HG02571 (cell line): ENCODE results near the gene CAMK2G.
A peak's percentile ranks its signal among the peaks of the same experiment; 100 is the strongest.

ENCODE experiments used
- ATAC-seq: cut with Tn5 transposase; IDR thresholded peaks from one replicate; pipeline ENCODE4 v1.9.1; 2021; ENCODE audit warnings: mild to moderate bottlenecking, moderate library complexity; ENCODE audit not compliant: unreplicated experiment

CAMK2G gene

DNA sequence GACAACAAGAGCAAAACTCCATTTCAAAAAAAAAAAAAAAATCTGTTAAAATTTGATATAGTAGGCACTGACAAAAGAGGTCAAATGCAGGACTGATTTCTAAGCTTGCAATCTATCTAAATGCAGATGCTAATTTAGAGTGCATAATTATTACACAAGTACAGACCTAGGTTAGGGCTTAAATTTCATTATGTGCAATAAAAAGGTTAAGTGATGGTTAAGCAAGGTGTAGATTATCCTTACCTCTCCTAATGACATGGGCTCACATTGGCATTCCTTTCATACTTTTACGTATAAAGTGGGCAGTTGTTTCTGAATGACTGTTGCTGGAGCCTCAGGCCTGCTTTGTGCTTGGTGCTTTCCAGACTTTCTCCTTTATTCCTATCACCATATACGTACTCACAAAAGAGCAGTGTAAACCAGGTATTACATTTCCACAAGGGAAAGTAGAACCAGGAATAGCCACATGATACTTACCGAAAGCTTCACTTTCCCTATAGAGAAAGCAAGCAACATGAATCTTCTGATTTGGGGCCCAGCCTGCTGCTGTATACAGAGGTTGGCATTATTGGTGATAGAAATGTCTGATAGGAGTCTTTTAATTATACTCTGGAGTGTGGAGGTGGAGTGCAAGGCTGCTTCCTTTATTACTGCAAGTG, 94.7 kb downstream of the CAMK2G start:
- ATAC-seq, result no peak

DNA sequence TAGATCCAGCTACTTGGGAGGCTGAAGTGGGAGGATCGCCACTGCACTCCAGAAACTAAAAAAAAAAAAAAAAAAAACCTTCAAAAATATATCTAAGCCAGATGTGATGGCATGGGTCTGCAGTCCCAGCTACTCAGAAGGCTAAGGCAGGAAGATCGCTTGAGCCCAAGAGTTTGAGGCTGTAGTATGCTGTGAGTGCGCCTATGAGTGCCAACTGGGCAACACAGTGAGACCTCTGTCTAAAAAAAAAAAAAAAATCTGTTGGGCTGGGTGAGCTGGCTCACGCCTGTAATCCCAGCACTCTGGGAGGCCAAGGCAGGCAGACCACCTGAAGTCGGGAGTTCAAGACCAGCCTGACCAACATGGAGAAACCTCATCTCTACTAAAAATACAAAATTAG, 95.3 kb downstream of the CAMK2G start:
- ATAC-seq, result no peak

DNA sequence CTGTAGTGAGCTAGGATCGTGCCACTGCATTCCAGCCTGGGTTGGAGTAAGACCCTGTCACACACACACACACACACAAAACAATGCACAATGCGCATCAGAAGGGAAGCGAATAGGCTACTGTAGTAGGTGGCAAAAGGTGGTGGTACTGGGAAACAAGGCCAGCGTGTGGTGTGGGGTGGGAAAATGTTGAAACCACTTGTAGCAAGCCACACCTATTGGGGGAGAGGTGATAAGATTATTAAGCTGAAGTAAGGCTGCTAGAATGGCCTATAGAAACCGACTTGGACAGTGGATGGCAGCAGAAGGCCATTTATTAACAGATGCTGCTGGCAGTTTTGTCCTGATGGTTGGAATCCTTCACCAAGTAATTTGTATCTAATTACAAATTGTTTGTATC, 99.7 kb downstream of the CAMK2G start:
- no peak for ATAC-seq

DNA sequence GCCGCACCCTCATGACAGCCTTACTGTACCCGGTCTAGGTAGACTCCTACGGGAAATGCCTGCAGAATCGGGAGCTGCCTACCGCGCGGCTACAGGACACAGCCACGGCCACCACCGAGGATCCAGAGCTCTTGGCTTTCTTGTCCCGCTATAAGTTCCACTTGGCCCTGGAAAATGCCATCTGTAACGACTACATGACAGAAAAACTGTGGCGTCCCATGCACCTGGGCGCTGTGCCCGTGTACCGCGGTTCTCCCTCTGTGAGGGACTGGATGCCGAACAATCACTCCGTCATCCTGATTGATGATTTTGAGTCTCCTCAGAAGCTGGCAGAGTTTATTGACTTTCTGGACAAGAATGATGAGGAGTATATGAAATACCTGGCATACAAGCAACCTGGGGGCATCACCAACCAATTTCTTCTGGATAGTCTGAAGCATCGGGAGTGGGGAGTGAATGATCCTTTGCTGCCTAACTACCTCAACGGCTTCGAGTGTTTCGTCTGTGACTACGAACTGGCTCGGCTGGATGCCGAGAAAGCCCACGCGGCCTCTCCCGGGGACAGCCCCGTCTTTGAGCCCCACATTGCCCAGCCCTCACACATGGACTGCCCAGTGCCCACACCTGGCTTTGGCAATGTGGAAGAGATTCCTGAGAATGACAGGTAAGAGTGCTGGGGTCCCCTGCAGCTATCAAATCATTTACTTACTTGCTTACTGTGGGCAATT, 101.0 kb downstream of the CAMK2G start:
- ATAC-seq, result no peak

DNA sequence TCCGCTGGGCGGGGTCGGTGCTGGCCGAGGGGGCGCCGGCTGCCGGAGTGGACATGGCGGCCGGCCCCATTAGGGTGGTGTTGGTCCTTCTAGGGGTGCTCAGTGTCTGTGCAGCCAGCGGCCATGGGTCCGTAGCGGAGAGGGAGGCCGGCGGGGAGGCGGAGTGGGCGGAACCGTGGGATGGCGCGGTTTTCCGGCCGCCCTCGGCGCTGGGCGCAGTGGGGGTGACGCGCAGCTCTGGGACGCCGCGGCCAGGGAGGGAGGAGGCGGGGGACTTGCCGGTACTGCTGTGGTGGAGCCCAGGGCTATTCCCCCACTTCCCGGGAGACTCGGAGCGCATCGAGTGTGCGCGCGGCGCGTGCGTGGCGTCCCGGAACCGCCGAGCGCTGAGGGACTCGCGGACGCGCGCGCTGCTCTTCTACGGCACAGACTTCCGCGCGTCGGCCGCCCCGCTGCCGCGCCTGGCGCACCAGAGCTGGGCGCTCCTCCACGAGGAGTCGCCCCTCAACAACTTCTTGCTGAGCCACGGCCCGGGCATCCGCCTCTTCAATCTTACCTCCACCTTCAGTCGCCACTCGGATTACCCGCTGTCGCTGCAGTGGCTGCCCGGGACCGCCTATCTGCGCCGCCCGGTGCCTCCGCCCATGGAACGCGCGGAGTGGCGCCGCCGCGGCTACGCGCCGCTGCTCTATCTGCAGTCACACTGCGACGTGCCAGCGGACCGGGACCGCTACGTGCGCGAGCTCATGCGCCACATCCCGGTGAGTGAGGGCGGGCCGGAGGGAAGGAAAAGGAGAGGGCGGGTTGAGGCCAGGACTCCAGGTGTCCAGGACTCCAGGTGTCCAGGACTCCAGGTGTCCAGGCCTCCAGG, 101.8 kb downstream of the CAMK2G start:
- peak; percentile 55 for ATAC-seq

DNA sequence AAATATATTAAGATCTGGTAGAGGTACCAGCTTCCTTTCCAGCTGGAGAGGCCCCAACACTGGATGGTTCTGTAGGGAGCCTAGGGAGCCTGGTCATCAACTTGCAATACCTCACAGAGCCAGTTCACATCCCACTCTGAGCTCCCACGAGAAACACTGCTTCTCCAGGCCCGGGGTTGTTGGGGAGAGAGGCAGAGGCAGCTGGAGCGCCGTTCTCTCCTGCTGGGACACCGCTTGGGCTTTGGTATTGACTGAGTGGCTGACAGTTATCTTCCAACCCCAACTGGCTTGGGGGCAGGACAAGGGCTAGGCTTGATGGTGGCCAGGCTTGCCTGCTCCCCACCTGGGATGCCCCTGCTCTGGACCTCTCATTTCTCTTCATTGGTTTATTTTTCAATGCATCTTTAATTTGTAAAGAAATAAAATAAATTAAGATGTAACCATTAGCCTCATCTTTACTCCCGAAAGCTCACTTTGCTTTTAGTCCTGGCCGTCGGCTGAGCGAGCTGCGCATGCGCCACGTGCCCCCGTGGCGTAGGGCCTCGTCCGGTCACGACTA, 102.6 kb downstream of the CAMK2G start:
- ATAC-seq, result peak; percentile 55

DNA sequence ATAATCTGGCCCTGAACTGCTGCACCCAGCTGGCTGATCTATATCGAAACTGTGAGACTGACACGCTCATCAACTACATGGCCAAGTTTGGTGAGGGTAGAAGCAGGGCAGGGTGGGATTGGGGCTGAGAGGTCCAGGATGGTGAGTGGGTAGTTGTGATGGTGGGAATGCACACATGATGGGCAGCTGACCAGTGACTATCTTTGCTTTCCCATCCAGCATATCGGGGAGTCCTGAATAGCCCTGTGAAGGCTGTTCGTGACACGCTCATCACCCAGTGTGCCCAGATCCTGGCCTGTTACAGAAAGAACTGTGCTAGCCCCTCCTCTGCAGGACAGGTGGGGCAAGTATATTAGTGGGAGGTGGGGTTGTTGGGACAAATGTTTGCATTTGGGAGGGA, 105.0 kb downstream of the CAMK2G start:
- ATAC-seq, result no peak

DNA sequence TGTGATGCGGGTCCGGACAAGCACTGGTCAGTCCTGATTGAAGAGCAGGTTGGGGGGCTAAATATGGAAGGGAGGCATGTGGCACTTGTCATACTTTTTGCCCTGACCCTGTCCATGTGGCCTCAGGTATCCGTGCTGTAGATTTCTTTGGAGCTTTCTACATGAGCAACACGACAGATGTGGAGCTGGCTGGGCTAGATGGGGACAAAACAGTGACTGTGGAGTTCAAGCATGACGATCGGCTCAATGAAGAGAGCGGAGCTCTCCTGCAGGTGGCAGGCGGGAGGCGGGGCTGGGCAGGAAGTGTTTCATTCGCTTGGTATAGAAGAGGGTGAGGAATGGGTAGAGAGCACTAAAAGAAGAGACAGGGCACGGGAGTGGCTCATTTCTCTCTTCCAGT, 105.5 kb downstream of the CAMK2G start:
- no peak for ATAC-seq

DNA sequence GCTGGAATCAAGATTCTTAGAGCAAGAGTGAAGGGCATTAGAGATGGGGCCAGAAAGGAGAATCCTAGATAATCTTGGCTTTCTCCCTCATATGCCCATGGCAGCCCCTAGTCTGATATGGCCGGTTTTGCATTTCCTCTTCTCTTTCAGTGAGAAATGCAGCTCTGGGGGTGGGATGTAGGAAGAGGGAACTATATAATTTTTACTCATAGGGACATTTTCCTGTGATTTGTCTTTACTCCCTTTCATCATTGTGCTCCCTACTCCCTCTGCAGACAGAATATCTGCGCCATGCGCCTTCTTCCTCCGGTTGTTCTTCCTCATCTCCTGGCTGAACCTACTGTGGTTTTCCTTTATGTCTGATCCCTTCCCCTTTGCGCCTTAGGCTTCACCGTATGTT, 109.3 kb downstream of the CAMK2G start:
- ATAC-seq, result no peak

DNA sequence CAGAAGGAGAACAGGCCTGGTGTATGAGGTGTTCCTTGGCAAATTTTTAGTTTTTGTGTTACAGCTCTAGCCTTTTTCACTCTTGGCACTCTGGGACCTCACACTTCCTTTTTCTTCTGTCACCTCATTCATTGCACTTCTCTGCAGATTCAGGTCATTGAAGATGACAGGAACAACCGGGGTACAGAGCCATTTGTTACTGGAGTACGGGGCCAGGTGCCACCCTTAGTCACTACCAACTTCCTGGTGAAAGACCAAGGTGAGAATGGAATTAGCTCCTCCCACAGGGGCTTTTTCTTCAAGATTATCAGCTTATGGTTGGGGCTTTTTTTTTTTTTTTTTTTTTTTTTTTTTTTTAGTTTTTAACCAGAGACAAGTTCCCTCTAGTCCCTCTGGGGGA, 111.0 kb downstream of the CAMK2G start:
- no peak for ATAC-seq

DNA sequence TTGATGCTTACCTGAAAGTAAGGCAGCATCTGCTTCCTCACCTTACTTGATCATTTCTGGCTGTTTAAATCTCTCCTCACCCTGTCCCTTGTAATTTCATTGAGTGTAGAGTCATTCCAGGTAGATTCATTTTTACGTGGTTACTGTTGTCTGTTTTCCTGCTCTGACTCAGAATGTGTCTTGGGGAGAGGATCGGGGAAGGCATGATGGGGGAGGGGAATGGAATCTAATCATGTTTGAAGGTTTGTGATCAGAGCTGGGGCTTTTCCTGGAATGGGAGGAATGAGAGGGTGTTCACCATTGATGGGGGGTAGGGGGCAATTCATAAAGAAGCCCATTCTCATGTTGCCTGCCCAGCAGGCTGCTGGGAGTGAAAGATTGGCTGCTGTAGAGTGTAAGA, 111.4 kb downstream of the CAMK2G start:
- ATAC-seq, result no peak
